DOHH2 (cell line): Measurements from ENCODE around the gene KRTAP12-2.

ENCODE experiments used
- CTCF ChIP-seq: fragments of 200-600 bp; sonication (generic); IDR thresholded peaks from one replicate; pipeline ENCODE4 v1.5.1; 2014; ENCODE audit warnings: antibody characterized with exemption, mild to moderate bottlenecking, low read depth, low read length; ENCODE audit not compliant: poor library complexity, severe bottlenecking
- EZH2phosphoT487 ChIP-seq: fragments of 200-600 bp; sonication (generic); IDR thresholded peaks from 2 replicates; pipeline ENCODE4 v1.6.1; 2017; ENCODE audit warnings: borderline replicate concordance, mild to moderate bottlenecking, antibody characterized with exemption, low read length, moderate library complexity, mixed read lengths

GRCh38 chr21:44649521-44650100, 17.1 kb downstream of the KRTAP12-2 start:
- TF ChIP-seq CTCF (no peak), EZH2phosphoT487 (no peak)
